Measurements from ENCODE around the gene AHDC1.

The AHDC1 gene

DNA sequence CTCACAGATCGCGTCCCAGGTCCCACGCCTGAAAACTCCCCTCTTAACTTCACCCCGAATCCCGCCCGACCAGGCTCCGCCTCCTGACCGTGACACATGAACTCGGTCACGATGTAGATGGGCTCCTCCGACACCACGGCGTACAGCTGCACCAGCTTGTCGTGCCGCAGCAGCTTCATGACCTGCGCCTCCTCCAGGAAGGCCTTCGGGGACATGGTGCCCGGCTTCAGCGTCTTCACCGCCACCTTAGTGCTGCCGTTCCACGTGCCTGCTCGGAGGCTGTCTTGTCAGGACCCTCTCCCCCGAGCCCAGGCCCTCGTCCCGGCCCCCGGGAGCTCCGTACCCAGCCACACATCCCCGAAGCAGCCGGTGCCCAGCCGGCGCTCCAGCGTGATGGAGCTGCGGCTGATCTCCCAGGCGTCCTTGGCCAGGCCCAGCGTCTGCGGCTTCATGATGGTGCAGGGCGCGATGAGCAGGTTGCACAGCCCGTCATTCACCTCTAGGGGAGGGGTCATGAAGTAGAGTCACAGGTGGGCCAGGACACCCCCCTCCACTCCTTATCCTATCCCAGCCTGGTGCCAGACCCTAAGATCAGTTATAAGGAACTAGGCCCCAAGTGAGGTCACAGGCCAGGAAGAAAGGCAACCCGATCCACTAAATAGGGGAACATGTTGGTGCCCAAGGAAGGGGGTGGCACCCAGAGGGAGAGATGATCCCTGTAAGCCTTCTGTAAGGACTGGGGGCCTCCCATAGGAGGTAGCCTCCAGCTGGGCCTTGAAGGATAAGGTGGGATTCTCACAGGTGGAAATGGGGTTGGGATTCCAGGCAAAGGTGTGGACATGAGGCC lies 11.6 kb upstream of the AHDC1 start:
- DNase-seq, result no peak

DNA sequence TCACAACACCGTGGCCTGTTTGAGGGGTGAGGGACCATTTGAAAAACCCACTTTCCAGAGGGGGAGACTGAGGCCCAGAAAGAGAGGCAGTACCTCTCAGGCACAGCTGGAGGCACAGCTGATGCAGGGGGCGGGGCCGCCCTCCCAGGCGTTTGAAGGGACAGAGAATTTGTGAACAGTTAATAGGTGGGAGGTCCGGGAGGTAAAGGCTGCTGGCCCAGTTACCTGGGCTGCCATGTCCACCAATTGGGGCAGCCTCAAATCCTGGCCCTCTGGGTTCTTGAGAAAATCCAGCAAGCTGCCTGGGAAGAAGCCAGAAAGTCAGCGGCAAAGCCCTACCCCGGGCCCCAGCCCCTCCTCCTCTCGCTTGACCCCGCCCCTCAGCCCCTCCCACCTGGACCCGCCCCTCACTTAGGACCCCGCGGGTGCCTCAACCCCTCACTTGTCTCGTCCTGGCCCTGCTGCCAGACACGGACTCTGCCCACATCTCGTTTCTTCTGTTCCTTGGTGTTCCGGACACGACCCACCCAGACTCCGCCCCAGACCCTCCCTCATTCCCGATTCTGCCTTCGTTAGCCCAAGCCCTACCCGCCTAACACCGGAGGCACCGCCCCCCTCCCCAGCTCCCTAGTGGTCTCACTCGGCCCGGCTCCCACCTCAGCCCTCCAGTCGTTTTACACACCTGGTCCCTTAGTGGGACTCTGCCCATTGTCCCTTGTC lies 10.8 kb upstream of the AHDC1 start:
- DNase-seq, result no peak

DNA sequence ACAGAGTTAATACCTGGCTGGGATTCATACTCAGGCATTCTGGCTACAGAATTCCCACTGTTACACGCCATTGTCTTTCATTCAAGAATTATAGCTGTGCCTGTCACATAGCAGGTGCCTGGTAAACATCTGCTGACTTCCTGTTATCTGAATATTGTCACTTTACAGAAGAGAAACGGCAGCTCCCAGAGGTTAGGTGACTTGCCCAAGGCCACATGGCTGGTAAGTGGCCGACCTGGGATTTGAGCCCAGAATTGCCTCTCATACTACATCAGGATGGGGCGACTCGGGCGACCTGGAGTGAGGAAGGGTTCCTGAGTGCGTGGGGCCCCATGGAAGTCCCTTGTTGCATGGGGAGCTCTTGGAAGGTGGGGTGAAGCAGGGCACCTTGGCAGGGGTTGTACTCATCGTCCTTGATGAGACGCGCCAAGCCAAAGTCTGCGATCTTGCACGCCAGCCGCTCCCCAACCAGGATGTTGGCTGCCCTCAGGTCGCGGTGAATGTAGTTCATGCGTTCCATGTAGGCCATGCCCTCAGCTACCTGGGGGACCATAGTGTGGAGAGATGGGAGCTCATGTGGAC lies 10.2 kb upstream of the AHDC1 start:
- DNase-seq, result no peak

- DNase-seq, result no peak
Measured at GRCh38 chr1:27612718-27613117, 8.8 kb upstream of the AHDC1 start.

DNA sequence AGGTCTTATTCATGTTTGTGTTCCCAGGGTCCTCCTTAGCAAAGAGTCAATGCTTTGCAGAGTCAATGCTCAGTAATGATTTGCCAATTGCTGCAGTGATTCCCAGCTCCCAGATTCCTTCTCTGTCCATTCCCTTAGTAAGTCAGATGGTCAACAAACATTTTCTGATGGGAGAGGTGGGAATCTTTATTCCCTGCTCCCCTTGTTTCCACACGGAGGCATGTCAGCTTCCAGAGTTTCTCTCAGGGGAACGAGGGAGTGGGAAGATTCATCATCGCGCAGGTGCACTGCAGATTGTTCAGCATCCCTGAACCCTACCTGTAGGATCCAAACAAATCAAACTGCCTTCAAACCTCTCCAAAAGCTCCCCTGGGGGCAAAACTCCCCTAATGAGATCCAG lies 7.5 kb upstream of the AHDC1 start:
- DNase-seq, result no peak

GRCh38 chr1:27609618-27610240 lies 5.8 kb upstream of the AHDC1 start:
- DNase-seq, result no peak

DNA sequence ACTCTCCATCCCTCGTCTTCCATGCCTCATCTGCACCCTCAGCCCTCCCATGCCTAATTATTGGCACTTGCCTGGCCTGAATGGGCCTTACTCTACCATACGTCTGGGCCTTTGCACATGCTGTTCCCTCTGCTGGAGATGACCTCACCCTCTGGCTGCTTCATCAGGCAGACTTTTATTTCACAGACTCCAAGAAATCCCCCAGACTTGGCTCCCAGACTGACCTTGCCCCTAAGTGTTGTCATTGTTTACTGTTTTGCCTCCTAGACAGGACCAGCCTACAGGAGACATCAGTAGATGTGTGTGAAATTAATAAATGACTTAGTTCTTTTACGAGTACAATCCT lies 5.2 kb upstream of the AHDC1 start:
- no peak for DNase-seq

GRCh38 chr1:27607239-27607804 lies 3.4 kb upstream of the AHDC1 start:
- no peak for DNase-seq

DNA sequence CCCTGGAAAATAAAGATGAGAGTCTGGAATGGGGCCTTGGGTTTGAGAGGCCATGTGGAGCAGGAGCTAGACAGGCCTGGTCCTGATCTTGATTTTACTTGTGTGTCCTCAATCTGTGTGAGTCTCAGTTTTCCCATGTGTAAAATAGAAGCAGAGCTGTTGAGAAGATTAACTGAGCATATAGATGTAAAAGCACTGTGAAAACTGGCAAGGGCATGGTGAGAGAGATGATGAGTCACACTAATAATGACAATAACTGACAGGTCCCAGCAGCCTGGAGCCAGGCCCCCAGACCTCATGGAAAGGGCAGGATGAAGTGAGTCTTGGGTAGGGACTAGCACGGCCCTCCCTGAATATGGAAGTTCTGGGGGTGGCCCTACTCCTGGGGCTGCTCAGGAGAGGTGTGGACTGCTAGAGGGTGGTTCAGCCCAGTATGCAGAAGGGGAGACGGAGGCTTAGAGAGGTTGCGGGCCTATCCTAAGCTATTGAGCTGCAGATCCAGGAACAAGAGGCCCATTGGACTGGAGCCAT lies 2.8 kb upstream of the AHDC1 start:
- DNase-seq, result no peak

DNA sequence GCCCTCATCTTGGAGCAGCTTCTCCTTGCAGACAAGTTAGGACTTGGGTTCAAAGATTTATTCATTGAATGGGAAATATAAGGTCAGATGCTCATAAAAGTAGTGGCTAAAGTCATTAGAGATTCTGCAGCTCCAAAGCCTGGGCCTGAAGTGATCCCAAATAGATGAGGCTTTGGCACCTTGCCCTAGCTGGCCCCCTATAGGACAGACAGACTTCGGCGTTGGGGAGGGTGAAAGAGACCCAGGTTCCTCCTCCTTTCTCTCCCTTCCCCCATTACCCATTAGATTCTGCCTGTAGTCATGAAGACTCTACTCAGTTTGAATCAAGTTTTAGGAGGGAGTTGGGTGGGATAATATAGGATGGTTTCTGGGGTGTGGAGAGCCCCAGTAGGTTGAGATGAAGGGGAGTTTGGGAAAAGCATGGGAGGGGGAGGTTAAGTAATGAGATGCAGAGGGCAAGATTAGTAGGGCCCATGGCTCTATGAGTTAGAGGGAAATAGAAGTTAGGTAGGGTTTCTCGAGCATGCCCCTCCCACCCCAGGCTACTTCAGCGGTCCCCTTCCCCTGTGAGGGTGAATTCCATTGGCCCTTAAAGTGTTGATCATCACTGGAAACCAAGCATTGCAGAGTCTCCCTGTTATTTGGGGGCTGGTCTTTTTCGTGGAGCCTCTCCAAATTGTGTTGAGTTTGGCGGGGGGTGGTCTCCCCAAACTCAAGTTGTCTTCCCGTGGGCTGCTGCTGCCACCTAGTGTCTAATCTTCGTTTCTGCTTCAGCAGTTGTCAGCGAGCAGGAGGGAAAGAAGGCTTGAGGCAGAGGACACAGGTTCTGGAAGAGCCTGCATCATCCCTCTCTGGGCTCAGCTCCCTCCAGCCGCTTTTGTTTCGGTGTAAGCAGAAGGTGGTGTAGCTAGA lies 2.1 kb upstream of the AHDC1 start:
- peak in 42 of 56 donors; percentile 9 to 78 (median 36) for DNase-seq

DNA sequence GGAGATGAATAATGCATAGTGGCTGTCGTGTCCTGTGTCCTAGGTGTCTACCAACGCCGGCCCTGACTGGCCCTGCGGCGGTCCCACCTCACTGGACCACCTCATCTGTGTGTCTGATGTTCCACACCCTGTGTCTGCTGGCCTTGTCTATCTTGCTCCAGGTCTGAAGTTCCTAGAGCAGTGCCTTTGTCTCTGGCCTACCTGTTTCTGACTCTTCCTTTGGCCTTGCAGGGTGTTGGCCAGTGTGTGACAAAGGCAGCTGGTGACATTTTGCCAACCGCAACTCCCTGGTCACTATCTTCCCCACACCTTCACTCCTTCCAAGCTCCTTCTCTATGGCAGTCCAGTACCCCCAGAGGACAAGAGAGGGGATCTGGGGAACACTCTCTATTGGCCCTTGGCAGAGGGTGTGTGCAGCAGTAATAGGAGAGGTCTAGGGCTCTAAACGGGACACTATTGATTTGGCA lies 1.4 kb upstream of the AHDC1 start:
- DNase-seq, result no peak

- DNase-seq, result no peak
Measured at GRCh38 chr1:27604579-27605299, 795 bp upstream of the AHDC1 start.

DNA sequence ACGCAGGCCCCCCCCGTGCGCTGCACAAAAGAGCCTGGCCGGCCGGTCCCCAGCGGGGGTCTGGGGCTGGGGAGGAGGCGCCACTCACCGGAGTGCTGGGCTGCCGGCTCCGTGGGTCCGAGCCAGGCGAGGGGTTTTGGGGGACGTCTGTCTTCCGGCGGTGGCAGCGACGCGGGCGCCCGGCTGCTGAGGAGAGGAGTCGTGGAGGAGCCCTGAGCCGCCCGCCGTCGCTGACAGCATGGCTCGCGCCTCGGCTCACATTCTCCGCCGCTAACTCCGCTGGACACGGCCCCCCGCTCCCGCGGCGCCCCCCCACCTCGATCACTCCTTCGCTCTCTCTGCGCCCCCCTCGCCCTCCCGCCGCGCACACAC lies 649 bp downstream of the AHDC1 start:
- DNase-seq, result peak in 4 of 56 donors; percentile 44 to 69 (median 56)

- DNase-seq, result peak in 27 of 56 donors; percentile 17 to 68 (median 43)
Measured at GRCh38 chr1:27602462-27603308, 1.3 kb downstream of the AHDC1 start.

- DNase-seq, result peak in 47 of 56 donors; percentile 20 to 81 (median 65)
Measured at GRCh38 chr1:27601771-27602461, 2.0 kb downstream of the AHDC1 start.

GRCh38 chr1:27601321-27601770 lies 2.6 kb downstream of the AHDC1 start:
- DNase-seq, result no peak

- no peak for DNase-seq
Measured at GRCh38 chr1:27600498-27601175, 3.3 kb downstream of the AHDC1 start.

Measured in amygdala (tissue), 56 donors.